Left lobe of liver (tissue), 2 donors: ENCODE results near the gene WWC1. TPM values are rescaled to one million over a fixed set of nuclear protein-coding genes. Genes with fewer than 3 reads are reported as not detected.
"Not testable (repeated sequence)": the region's sequence is repeated elsewhere in the genome, so short reads cannot be mapped to it uniquely, and the experiment has no call there.

Experiments used
- ATAC-seq: fragments of 200-7000 bp; cut with Tn5 transposase; one replicate; pipeline ENCODE4 v1.9.1; 2020; ENCODE audit warnings: mild to moderate bottlenecking, moderate library complexity
- DNase-seq: peaks from one replicate; pipeline ENCODE4 v3.0.0-alpha.2; 2020; ENCODE audit warnings: low spot score
- total RNA-seq: library from RNA; stranded (reverse); gene quantifications from one replicate; pipeline ENCODE4 v1.2.1, GENCODE V29; 2021
- donor health status: DM: no; HTN: no; CAD: no; lungs with moderate emphysema.
- donor health status: DM: no; HTN: yes; CAD: no.

Gene WWC1
- total RNA-seq, 1 donor from 2014 or later, result 11.2 TPM

GRCh38 chr5:168307022-168307421, 15.6 kb downstream of the WWC1 start:
- no peak for DNase-seq
- ATAC-seq, result no peak

- no peak for DNase-seq
- no peak for ATAC-seq
Observed at GRCh38 chr5:168307925-168308584, 16.6 kb downstream of the WWC1 start.

DNA sequence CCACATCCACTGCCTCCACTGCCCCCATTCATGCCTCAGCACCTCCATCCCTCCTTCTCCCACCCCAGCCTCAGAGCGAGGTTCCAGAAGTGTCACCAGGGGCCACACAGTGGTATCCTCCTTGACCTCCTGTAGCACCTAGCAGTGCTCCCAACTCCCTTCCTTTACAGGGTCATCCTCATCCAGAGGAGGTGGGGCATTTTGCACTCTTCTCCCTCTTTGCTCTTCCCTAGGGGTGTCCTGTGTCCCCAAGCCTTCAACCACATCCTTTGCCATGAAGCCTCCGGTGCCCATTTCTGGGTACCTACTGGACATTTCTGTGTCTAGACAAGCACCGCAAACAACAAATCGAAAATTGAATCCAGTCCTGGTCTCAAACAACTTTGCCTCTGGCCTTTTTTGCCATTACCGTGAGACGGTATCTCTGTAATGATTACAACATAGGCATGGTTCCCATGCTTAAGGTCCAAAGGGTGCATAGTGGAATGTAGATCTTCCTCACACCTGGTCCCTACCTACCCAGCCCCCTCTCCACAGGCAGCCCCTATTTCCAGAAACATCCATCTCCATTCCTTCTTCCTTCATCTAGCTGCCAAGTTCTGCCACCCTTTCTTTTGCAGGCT, 17.6 kb downstream of the WWC1 start:
- ATAC-seq (peak; percentile 77), DNase-seq (peak; percentile 71)

DNA sequence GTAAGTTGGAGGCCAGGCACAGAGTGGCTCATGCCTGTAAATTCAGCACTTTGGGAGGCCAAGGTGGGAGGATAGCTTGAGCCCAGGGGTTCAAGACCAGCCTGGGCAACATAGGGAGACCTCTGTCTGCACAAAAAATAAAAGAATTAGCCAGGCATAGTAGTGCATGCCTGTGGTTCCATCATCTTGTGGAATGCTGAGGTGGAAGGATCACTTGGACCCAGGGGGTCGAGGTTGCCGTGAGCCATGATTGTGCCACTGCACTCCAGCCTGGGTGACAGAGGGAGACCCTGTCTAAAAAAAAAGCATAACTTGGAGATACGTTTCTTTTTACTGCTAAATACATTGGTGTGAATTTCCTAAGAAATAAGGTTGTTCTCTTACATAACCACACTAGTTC, 19.1 kb downstream of the WWC1 start:
- DNase-seq, result not testable (repeated sequence)

GRCh38 chr5:168311061-168311566, 19.7 kb downstream of the WWC1 start:
- DNase-seq (no peak), ATAC-seq (no peak)

More for the DNA sequence above, 19.1 kb downstream of the WWC1 start:
- ATAC-seq, result not testable (repeated sequence)

DNA sequence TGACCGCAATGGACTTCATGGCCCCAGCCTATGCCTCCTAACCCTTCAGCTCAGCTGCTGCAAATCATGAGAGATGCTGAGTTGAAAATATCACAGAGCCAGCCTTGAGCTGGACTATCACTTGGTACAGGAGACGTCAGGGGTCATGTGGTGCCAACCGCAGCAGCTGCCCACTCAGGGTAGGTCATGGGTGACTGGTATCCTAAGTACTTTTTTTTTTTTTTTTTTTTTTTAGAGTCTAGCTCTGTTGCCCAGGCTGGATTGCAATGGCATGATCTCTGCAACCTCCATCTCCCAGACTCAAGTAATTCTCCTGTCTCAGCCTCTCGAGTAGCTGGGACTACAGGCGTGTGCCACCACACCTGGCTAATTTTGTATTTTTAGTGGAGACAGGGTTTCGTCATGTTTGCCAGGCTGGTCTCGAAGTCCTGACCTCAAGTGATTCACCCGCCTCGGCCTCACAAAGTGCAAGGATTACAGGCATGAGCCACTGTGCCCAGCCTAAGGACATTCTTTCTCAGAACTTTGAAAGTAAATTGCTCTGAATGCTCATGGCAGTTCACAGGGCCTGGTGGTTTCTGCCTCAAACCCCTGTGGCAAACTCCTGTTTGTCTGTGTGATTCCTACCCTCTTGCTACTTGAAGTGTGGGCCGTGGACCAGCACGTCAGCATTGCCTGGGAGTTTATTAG, 21.3 kb downstream of the WWC1 start:
- no peak for DNase-seq

DNA sequence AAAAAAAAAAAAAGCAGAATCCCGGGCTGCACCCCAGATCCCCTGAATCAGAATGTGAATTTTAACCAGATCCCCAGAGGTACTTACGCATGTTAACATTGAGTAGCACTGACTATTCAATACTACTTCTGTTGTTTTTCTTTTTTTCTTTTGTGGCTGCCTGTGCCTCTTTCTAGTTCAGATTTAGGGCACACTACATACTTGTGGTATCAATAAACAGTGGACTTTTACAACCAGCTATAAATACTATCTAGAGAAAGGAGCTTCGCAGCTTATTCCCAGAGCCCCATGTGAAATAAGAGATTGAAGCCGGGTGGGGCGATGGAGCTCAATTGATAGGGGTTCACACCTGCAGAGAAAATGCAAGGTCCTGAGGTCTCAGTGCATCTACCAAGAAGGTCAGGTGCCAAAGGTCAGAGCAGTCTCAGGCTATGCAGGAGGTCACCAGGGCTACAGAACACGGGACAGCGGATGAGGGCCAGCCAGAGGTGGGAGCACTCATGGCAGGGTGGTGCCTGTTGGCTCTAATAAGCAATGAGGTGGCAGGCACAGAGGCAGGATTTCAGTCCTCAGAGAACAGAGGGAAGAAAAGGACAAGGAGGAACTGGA, 22.3 kb downstream of the WWC1 start:
- ATAC-seq (no peak), DNase-seq (no peak)

More for the DNA sequence above, 21.3 kb downstream of the WWC1 start:
- no peak for ATAC-seq

DNA sequence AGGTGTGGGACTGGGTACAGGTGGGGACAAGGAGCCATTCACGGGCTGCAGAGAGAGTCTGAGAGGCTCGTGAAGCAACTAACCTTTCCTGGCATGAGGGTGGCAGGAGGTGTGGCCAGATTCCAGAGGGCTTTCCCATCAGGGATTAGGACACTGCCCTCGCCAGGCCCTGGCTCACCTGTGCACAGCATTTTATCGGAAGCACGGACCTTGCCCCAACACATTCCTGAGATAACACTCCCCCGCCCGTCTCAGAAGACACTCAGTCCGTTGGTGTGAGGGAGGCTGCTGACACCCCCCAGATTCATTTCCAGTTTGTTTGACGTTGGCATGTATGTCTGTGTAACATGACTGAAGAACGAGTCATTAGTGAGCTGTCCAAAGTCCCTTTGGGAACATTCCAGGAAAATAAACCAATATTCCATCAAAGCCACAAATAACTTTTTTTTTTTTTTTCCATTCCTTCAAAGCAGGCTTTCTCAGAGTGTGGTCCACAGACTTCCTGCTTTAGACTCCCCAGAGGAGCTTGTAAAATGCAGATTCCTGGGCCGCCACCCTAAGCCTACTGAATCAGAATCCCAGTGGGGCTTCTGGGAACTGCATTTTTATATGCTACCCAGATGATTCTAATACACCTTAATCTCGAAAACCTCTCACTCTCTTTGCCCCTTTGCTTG, 23.4 kb downstream of the WWC1 start:
- DNase-seq (peak; percentile 90), ATAC-seq (peak; percentile 81)

GRCh38 chr5:168315416-168316138, 24.1 kb downstream of the WWC1 start:
- no peak for DNase-seq
- ATAC-seq, result peak; percentile 4

GRCh38 chr5:168316139-168316578, 24.7 kb downstream of the WWC1 start:
- no peak for DNase-seq
- ATAC-seq, result peak; percentile 64

- no peak for ATAC-seq
Observed at GRCh38 chr5:168317096-168317520, 25.7 kb downstream of the WWC1 start.

DNA sequence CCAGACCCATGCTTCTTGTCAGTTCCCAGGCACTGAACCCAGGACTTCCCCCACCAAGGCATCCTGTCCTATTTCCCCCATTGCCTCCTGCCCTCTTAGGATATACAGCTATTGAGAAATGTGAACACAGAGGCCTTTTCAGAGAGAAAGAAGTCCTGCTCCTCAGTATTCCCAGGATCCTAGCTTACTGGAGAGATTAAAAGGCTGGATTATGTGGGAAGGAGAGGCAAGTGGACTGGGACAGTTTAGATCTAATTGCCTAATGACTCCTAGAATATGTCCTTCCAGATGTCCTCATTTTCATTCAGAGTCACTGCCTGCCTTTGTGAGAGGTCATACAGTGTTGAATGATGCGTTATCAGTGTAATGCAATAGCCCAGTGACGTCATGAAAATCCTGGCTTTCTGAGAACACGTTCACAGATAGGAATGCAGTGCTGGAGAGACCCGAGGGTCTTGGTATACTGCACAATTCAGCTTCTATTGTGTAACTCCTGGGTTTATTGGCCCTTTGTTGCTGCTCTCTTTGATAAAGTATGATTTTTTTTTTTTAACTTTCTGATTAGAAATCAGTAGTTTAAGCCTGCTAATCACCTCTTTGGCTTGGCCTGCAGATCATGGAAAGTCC, 26.2 kb downstream of the WWC1 start:
- DNase-seq (no peak), ATAC-seq (peak; percentile 7)

More at GRCh38 chr5:168317096-168317520, 25.7 kb downstream of the WWC1 start:
- no peak for DNase-seq

DNA sequence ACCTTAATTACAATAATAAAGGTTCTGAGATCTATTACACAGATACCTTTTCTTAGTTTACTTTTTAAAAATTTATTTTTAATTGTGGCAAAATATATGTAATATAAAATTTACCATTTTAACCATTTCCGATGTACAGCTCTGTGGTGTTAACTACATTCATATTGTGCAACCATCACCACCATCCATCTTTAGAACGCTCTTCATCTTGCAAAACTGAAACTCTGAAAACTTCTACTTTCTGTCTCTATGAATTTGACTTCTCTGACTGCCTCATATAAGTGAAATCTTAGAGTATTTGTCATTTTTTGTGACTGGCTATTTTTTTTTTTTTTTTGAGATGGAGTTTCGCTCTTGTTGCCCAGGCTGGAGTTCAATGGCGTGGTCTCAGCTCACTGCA, 26.8 kb downstream of the WWC1 start:
- DNase-seq (no peak), ATAC-seq (no peak)

DNA sequence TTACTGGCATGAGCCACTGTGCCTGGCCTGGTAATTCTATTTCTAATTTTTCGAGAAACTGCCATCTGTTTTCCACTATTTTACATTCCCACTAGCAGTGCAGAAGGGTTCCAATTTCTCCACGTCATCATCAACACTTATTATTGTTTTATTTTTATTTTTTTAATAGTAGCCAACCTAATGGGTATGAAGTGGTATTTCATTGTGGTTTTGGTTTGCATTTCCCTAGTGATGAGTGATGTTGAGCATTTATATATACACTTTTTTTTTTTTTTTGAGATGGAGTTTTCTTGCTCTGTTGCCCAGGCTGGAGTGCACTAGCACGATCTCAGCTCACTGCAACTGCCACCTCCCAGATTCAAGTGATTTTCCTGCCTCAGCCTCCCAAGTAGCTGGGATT, 28.3 kb downstream of the WWC1 start:
- no peak for DNase-seq
- no peak for ATAC-seq

- ATAC-seq (no peak), DNase-seq (no peak)
Observed at GRCh38 chr5:168320805-168321204, 29.4 kb downstream of the WWC1 start.

DNA sequence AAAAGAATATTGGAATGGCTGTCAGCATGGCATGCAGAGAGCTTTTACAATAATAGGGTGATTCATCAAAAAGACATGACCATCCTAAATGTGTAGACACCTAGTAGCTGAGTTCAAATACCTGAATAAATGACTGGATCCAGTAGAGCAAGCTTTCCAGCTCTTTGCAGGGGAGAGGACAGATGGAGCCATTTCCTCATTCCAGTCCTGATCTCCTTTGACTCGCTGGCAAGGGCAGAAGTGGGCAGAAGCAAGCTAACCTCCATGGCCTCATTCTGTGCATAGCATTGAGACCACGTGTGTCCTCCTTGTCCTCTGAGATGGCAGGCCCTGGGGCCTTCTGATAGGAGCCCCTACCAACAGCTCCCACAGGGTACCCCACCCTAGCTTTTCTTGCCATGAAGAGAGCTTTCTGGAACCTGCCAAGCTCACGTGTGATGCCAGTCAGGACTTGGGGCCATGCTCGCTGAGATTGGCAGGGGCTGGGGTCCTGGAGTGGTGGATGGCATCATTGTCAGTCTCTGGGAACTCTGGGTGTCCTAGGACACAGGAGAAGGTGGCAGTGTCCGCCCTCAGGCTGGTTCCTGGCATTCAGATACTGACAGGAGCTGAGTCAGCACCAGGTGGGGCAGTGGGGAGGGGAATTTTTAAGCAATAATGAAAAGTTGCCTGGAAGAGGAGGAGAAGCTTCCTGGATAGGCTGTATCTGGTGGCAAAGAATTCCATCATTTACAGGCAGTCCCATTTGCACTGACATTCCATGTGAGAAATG, 33.6 kb downstream of the WWC1 start:
- peak; percentile 86 for ATAC-seq
- peak; percentile 69 for DNase-seq

GRCh38 chr5:168327019-168327421, 35.6 kb downstream of the WWC1 start:
- ATAC-seq (no peak), DNase-seq (no peak)

DNA sequence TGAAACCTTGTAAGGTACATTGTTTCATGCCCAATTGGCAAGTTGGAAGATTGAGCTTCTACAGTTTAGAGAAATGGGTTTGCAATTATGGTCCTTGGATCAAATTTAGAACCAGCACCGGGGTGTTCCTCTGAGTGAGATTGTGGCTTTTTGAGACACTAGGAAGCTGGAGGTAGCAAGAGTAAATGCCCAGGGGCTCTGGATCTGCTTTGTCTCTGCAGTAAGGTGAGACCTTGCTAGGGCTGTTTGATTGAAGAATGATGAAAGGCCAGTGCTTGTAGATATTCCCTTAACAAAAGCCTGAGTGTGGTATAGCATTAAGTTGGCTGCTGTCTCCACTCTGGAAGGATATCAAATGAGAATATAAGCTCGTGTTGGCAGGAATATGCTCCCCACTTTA, 36.0 kb downstream of the WWC1 start:
- DNase-seq (no peak), ATAC-seq (no peak)

- DNase-seq (no peak), ATAC-seq (no peak)
Observed at GRCh38 chr5:168327994-168328393, 36.5 kb downstream of the WWC1 start.
